ENCODE measurements around the gene ZNRD2.

Gene ZNRD2

GRCh38 chr11:65565624-65566453, 4.4 kb upstream of the ZNRD2 start:
- DNase-seq = no peak
- TF ChIP-seq GATA1 (IDR thresholded peaks at IDR 0.05; ENCODE audit: low read depth, low read length) = no peak
- TF ChIP-seq POLR2A (IDR thresholded peaks at IDR 0.05; ENCODE audit: low read length) = no peak

GRCh38 chr11:65569164-65569972, 909 bp upstream of the ZNRD2 start:
- TF ChIP-seq GATA1 (IDR thresholded peaks at IDR 0.05; ENCODE audit: low read depth, low read length) (no peak), POLR2A (IDR thresholded peaks at IDR 0.05; ENCODE audit: low read length) (no peak)
- no peak for DNase-seq

GRCh38 chr11:65571420-65571819, 1.1 kb downstream of the ZNRD2 start:
- DNase-seq = no peak

GRCh38 chr11:65571940-65572339, 1.7 kb downstream of the ZNRD2 start:
- peak; percentile 69 to 77 for DNase-seq
- TF ChIP-seq GATA1 (IDR thresholded peaks at IDR 0.05; ENCODE audit: low read depth, low read length) (no peak), POLR2A (IDR thresholded peaks at IDR 0.05; ENCODE audit: low read length) (no peak)

More at GRCh38 chr11:65571420-65571819, 1.1 kb downstream of the ZNRD2 start:
- TF ChIP-seq GATA1 (IDR thresholded peaks at IDR 0.05; ENCODE audit: low read depth, low read length) = no peak
- no peak for TF ChIP-seq POLR2A (IDR thresholded peaks at IDR 0.05; ENCODE audit: low read length)

GRCh38 chr11:65572356-65573051, 2.2 kb downstream of the ZNRD2 start, which contains the start of gene FAM89B:
Gene FAM89B (plus strand): TSS chr11:65572538. CDS start chr11:65572670, 132 bp downstream.
- TF ChIP-seq POLR2A (IDR thresholded peaks at IDR 0.05; ENCODE audit: low read length) (peak; percentile 66), GATA1 (IDR thresholded peaks at IDR 0.05; ENCODE audit: low read depth, low read length) (no peak)
- peak; percentile 91 to 92 for DNase-seq

- TF ChIP-seq GATA1 (IDR thresholded peaks at IDR 0.05; ENCODE audit: low read depth, low read length) = no peak
- no peak for DNase-seq
These were observed 3.3 kb downstream of the ZNRD2 start for GRCh38 chr11:65573391-65574079.

GRCh38 chr11:65574109-65574810, 4.0 kb downstream of the ZNRD2 start:
- TF ChIP-seq POLR2A (IDR thresholded peaks at IDR 0.05; ENCODE audit: low read length) (no peak), GATA1 (IDR thresholded peaks at IDR 0.05; ENCODE audit: low read depth, low read length) (no peak)
- DNase-seq = peak; percentile 92 to 94

GRCh38 chr11:65574811-65575567, 4.7 kb downstream of the ZNRD2 start:
- peak; percentile 76 for TF ChIP-seq POLR2A (IDR thresholded peaks at IDR 0.05; ENCODE audit: low read length)
- peak; percentile 42 for TF ChIP-seq GATA1 (IDR thresholded peaks at IDR 0.05; ENCODE audit: low read depth, low read length)
- DNase-seq = peak; percentile 92 to 94

- DNase-seq = peak; percentile 84 to 90
- peak; percentile 78 for TF ChIP-seq POLR2A (IDR thresholded peaks at IDR 0.05; ENCODE audit: low read length)
- no peak for TF ChIP-seq GATA1 (IDR thresholded peaks at IDR 0.05; ENCODE audit: low read depth, low read length)
These were observed 5.4 kb downstream of the ZNRD2 start, which contains the start of gene EHBP1L1 for GRCh38 chr11:65575568-65576231. Gene EHBP1L1 (plus strand): TSS chr11:65576053. CDS start chr11:65576303, 250 bp downstream.

- DNase-seq = no peak
- no peak for TF ChIP-seq GATA1 (IDR thresholded peaks at IDR 0.05; ENCODE audit: low read depth, low read length)
- no peak for TF ChIP-seq POLR2A (IDR thresholded peaks at IDR 0.05; ENCODE audit: low read length)
These were observed 6.1 kb downstream of the ZNRD2 start for GRCh38 chr11:65576232-65576866.

All from erythroblast (primary cell).